Smooth muscle cell (in vitro differentiated cells): ENCODE results near the gene ERBB4. TPM values are rescaled to one million over a fixed set of nuclear protein-coding genes. Genes with fewer than 3 reads are reported as not detected.

ENCODE experiments used
- DNase-seq: peaks from one replicate; lab custom pipeline; 2025; ENCODE audit not compliant: unreplicated experiment; lab: John Stamatoyannopoulos, UW
- H2AFZ ChIP-seq: fragments of 200-600 bp; sonication (generic); 2 replicates; pipeline ENCODE4 v1.6.0; 2016; ENCODE audit warnings: antibody characterized with exemption, low read depth, mild to moderate bottlenecking
- H3F3A ChIP-seq: fragments of 200-600 bp; sonication (generic); 2 replicates; pipeline ENCODE4 v1.6.0; 2017; ENCODE audit warnings: antibody characterized with exemption, low read depth
- H3K27ac ChIP-seq: fragments of 200-600 bp; sonication (generic); 2 replicates; pipeline ENCODE4 v1.5.1; 2016; ENCODE audit warnings: low read depth, mild to moderate bottlenecking
- H3K27me3 ChIP-seq: fragments of 200-600 bp; sonication (generic); 2 replicates; pipeline ENCODE4 v1.6.1; 2016; ENCODE audit warnings: low read depth, mild to moderate bottlenecking
- H3K36me3 ChIP-seq: fragments of 200-600 bp; sonication (generic); 2 replicates; pipeline ENCODE4 v1.5.1; 2016; ENCODE audit warnings: low read depth
- H3K4me1 ChIP-seq: fragments of 200-600 bp; sonication (generic); 2 replicates; pipeline ENCODE4 v1.5.1; 2016; ENCODE audit warnings: low read depth
- H3K4me2 ChIP-seq: fragments of 200-600 bp; sonication (generic); 2 replicates; pipeline ENCODE4 v1.6.0; 2016; ENCODE audit warnings: mild to moderate bottlenecking
- H3K4me3 ChIP-seq: fragments of 200-600 bp; sonication (generic); 2 replicates; pipeline ENCODE4 v1.5.1; 2016; ENCODE audit warnings: mild to moderate bottlenecking
- H3K79me2 ChIP-seq: fragments of 200-600 bp; sonication (generic); 2 replicates; pipeline ENCODE4 v1.6.0; 2016; ENCODE audit warnings: low read depth, mild to moderate bottlenecking
- H3K9ac ChIP-seq: fragments of 200-600 bp; sonication (generic); 2 replicates; pipeline ENCODE4 v1.6.0; 2016; ENCODE audit warnings: low read depth
- H3K9me3 ChIP-seq: fragments of 200-600 bp; sonication (generic); replicated peaks from 2 replicates; pipeline ENCODE4 v1.5.1; 2016; ENCODE audit warnings: low read depth
- H4K20me1 ChIP-seq: fragments of 200-600 bp; sonication (generic); 2 replicates; pipeline ENCODE4 v1.6.0; 2016; ENCODE audit warnings: low read depth
- CTCF ChIP-seq: fragments of 200-600 bp; sonication (generic); IDR thresholded peaks from 2 replicates; pipeline ENCODE4 v1.5.1; 2017; ENCODE audit warnings: borderline replicate concordance, mild to moderate bottlenecking, antibody characterized with exemption; ENCODE audit not compliant: insufficient read depth, poor library complexity, severe bottlenecking
- WGBS: methylation state at CpG from one replicate; pipeline ENCODE4 v1.1.7; 2016; ENCODE audit warnings: low lambda C conversion rate; 5-methylcytosine and 5-hydroxymethylcytosine counted together
- polyA plus RNA-seq: library from polyadenylated mRNA; unstranded; fragments of >200 nt; fragmentation: Nextera tagmentation; extraction: Ambion mirVana; gene quantifications from 2 replicates; pipeline ENCODE4 v1.2.1, GENCODE V29; 2016
- total RNA-seq: library from RNA; depleted of rRNA; stranded (reverse); fragments of >200 nt; gene quantifications from 2 replicates; pipeline ENCODE4 v1.2.3, GENCODE V29; 2014

Gene ERBB4
- total and polyA plus RNA-seq, 2 experiments from 2014 or later, result 0.67 TPM; not detected in 1

GRCh38 chr2:211985393-211985792 is 553.2 kb downstream of the ERBB4 start:
- 79% methylated on average over 1 of the region's 1 CpG for WGBS

GRCh38 chr2:211982162-211982561 is 556.4 kb downstream of the ERBB4 start:
- Histone ChIP-seq H3K4me1 (peaks cover 3% of the 10 kb centered on the region), H3K79me2 (no peaks in the 10 kb centered on the region)
- no peak for TF ChIP-seq CTCF

More at GRCh38 chr2:211985393-211985792, 553.2 kb downstream of the ERBB4 start:
- Histone ChIP-seq H3K4me2 (no peak overlapping the region), H3K27me3 (no peaks in the 10 kb centered on the region), H3F3A (no peaks in the 10 kb centered on the region), H3K9ac (no peak overlapping the region), H3K9me3 (no peaks in the 10 kb centered on the region), H2AFZ (no peak overlapping the region), H3K4me1 (peaks cover 3% of the 10 kb centered on the region), H3K36me3 (no peaks in the 10 kb centered on the region), H4K20me1 (no peaks in the 10 kb centered on the region), H3K79me2 (no peaks in the 10 kb centered on the region), H3K4me3 (no peak overlapping the region), H3K27ac (no peak overlapping the region)
- TF ChIP-seq CTCF, result no peak
- no peak for DNase-seq

GRCh38 chr2:211981451-211981850 is 557.2 kb downstream of the ERBB4 start:
- Histone ChIP-seq H3K4me2 (no peak overlapping the region), H3K27ac (no peak overlapping the region), H3F3A (no peaks in the 10 kb centered on the region), H3K9me3 (no peaks in the 10 kb centered on the region), H4K20me1 (no peaks in the 10 kb centered on the region), H2AFZ (no peak overlapping the region), H3K4me3 (no peak overlapping the region), H3K79me2 (no peaks in the 10 kb centered on the region), H3K4me1 (peaks cover 3% of the 10 kb centered on the region), H3K27me3 (no peaks in the 10 kb centered on the region), H3K9ac (no peak overlapping the region), H3K36me3 (no peaks in the 10 kb centered on the region)
- DNase-seq, result no peak
- TF ChIP-seq CTCF, result no peak
- 48% methylated on average over 1 of the region's 1 CpG for WGBS

More at GRCh38 chr2:211982162-211982561, 556.4 kb downstream of the ERBB4 start:
- Histone ChIP-seq H3K4me2 (no peak overlapping the region), H4K20me1 (no peaks in the 10 kb centered on the region), H3K27me3 (no peaks in the 10 kb centered on the region), H2AFZ (no peak overlapping the region), H3K9ac (no peak overlapping the region), H3K9me3 (no peaks in the 10 kb centered on the region), H3F3A (no peaks in the 10 kb centered on the region), H3K27ac (no peak overlapping the region), H3K36me3 (no peaks in the 10 kb centered on the region), H3K4me3 (no peak overlapping the region)
- WGBS, result 68% methylated on average over 2 of the region's 2 CpGs
- no peak for DNase-seq

GRCh38 chr2:211976076-211976475 is 562.5 kb downstream of the ERBB4 start:
- no peaks in the 10 kb centered on the region for H3K79me2 ChIP-seq
- WGBS, result 83% methylated on average over 1 of the region's 1 CpG
- H4K20me1 ChIP-seq, result no peaks in the 10 kb centered on the region
- no peaks in the 10 kb centered on the region for H3F3A ChIP-seq
- TF ChIP-seq CTCF, result no peak
- no peak overlapping the region for H3K27ac ChIP-seq
- no peak overlapping the region for H3K4me2 ChIP-seq
- H3K9ac ChIP-seq, result no peak overlapping the region
- no peaks in the 10 kb centered on the region for H3K4me1 ChIP-seq
- H2AFZ ChIP-seq, result no peak overlapping the region
- no peaks in the 10 kb centered on the region for H3K36me3 ChIP-seq
- no peaks in the 10 kb centered on the region for H3K9me3 ChIP-seq
- DNase-seq, result no peak
- no peaks in the 10 kb centered on the region for H3K27me3 ChIP-seq
- no peak overlapping the region for H3K4me3 ChIP-seq
